H1 (cell line): ENCODE measurements around the gene GNG12. TPM values are rescaled to one million over a fixed set of nuclear protein-coding genes. Genes with fewer than 3 reads are reported as not detected.
A peak's percentile ranks its signal among the peaks of the same experiment; 100 is the strongest.

Experiments
- CTCF ChIA-PET: fragments of 300-600 bp; sonication (Branson Sonifier 250); formaldehyde crosslinking; loops from one replicate; lab custom pipeline; 2021; ENCODE audit not compliant: partially characterized antibody; lab: Charles Lee
- POLR2A ChIA-PET: fragments of 300-600 bp; sonication (Branson Sonifier 250); formaldehyde crosslinking; loops from one replicate; lab custom pipeline; 2021; ENCODE audit warnings: inconsistent platforms; ENCODE audit not compliant: partially characterized antibody; lab: Charles Lee
- DNase-seq, 2 experiments: peaks; one replicate each; pipeline versions ENCODE4 v3.0.0 to v3.0.0-alpha.2; 2010 to 2022; ENCODE audit warnings: low spot score in 2 of 2, low read depth in 1 of 2, mixed read lengths in 1 of 2
- FAIRE-seq: peaks from 2 replicates; lab custom pipeline; 2011; peaks lifted over from hg19 to GRCh38; lab: Jason Lieb, UNC
- H2AFZ ChIP-seq: 2 replicates; pipeline ENCODE4 v1.8.1; 2012; ENCODE audit warnings: low read length, inconsistent platforms
- H2AK5ac ChIP-seq: 2 replicates; pipeline ENCODE4 v1.6.1; 2013; ENCODE audit warnings: low read depth, low read length
- H2BK120ac ChIP-seq: replicated peaks from 2 replicates; pipeline ENCODE3; 2013; ENCODE audit warnings: low read depth, low read length, inconsistent platforms
- H2BK12ac ChIP-seq: 2 replicates; pipeline ENCODE4 v1.6.1; 2013; ENCODE audit warnings: low read depth, low read length
- H2BK15ac ChIP-seq: 2 replicates; pipeline ENCODE4 v1.6.1; 2013; ENCODE audit warnings: low read length
- H2BK20ac ChIP-seq: 2 replicates; pipeline ENCODE4 v1.6.1; 2013; ENCODE audit warnings: low read length
- H2BK5ac ChIP-seq: 2 replicates; pipeline ENCODE4 v1.6.1; 2013; ENCODE audit warnings: low read depth, low read length
- H3K14ac ChIP-seq: 2 replicates; pipeline ENCODE4 v1.6.1; 2013; ENCODE audit warnings: inconsistent platforms; ENCODE audit not compliant: insufficient read length
- H3K18ac ChIP-seq: 2 replicates; pipeline ENCODE4 v1.6.1; 2013; ENCODE audit warnings: low read length; ENCODE audit errors: extremely low read depth
- H3K23ac ChIP-seq: 2 replicates; pipeline ENCODE4 v1.6.1; 2013; ENCODE audit warnings: inconsistent platforms; ENCODE audit not compliant: insufficient read length
- H3K23me2 ChIP-seq: 2 replicates; pipeline ENCODE4 v1.6.1; 2013; ENCODE audit warnings: low read depth, low read length
- H3K27ac ChIP-seq: 2 replicates; pipeline ENCODE4 v1.6.1; 2011; ENCODE audit warnings: low read depth, low read length, inconsistent platforms
- H3K27me3 ChIP-seq, 4 experiments: replicated peaks in 1 of 4; 1 replicate in 1 of 4; 2 replicates in 3 of 4; pipeline versions ENCODE4 v1.6.1 to v1.8.1; 2011 to 2013; ENCODE audit warnings: low read length in 3 of 4, mild to moderate bottlenecking in 3 of 4, inconsistent platforms in 2 of 4, mixed read lengths in 2 of 4, moderate library complexity in 1 of 4; ENCODE audit not compliant: control insufficient read depth in 3 of 4, insufficient read depth in 3 of 4; ENCODE audit errors: extremely low read depth in 1 of 4
- H3K36me3 ChIP-seq, 4 experiments: 2 replicates each; pipeline versions ENCODE4 v1.6.1 to v1.8.1; 2011 to 2013; ENCODE audit warnings: mild to moderate bottlenecking in 4 of 4, low read length in 3 of 4, moderate library complexity in 2 of 4, control low read depth in 1 of 4, inconsistent platforms in 1 of 4; ENCODE audit not compliant: insufficient read depth in 4 of 4, control insufficient read depth in 2 of 4
- H3K4ac ChIP-seq: replicated peaks from 2 replicates; pipeline ENCODE3; 2013; ENCODE audit warnings: low read length, low read depth, mixed read lengths, inconsistent platforms; ENCODE audit not compliant: insufficient read length
- H3K4me1 ChIP-seq, 4 experiments: replicated peaks in 1 of 4; 1 replicate in 1 of 4; 2 replicates in 3 of 4; pipeline versions ENCODE4 v1.6.1 to v1.8.1; 2011 to 2013; ENCODE audit warnings: low read length in 3 of 4, inconsistent platforms in 2 of 4, mixed read lengths in 1 of 4; ENCODE audit not compliant: insufficient read depth in 4 of 4, control insufficient read depth in 3 of 4
- H3K4me2 ChIP-seq, 2 experiments: 2 replicates each; pipeline versions ENCODE4 v1.6.1 to v1.8.1; 2011 to 2013; ENCODE audit warnings: low read depth in 2 of 2, low read length in 2 of 2, control low read depth in 1 of 2, inconsistent platforms in 1 of 2, mild to moderate bottlenecking in 1 of 2; ENCODE audit not compliant: insufficient read depth in 1 of 2
- H3K4me3 ChIP-seq, 4 experiments: fragments of 200-600, 300-600 bp in 1 of 4; sonication (generic), shearing (Covaris generic), sonication (Bioruptor Twin) in 1 of 4; 2 replicates each; pipeline versions ENCODE4 v1.5.1 to v1.8.1; 2011 to 2016; ENCODE audit warnings: low read length in 4 of 4, low read depth in 3 of 4, control low read depth in 2 of 4, inconsistent platforms in 2 of 4, mild to moderate bottlenecking in 2 of 4, mixed read lengths in 1 of 4, moderate library complexity in 1 of 4; ENCODE audit not compliant: insufficient read depth in 2 of 4; ENCODE audit errors: extremely low read depth in 1 of 4
- H3K56ac ChIP-seq: replicated peaks from 2 replicates; pipeline ENCODE3; 2013; ENCODE audit warnings: low read depth, mild to moderate bottlenecking, mixed read lengths, low read length, inconsistent platforms; ENCODE audit not compliant: insufficient read length
- H3K79me1 ChIP-seq: 2 replicates; pipeline ENCODE4 v1.6.1; 2013; ENCODE audit warnings: low read depth, low read length, control low read depth
- H3K79me2 ChIP-seq, 2 experiments: 2 replicates each; pipeline versions ENCODE4 v1.6.1 to v1.8.1; 2012 to 2013; ENCODE audit warnings: low read length in 2 of 2, mild to moderate bottlenecking in 2 of 2, inconsistent platforms in 1 of 2; ENCODE audit not compliant: insufficient read depth in 2 of 2, control insufficient read depth in 1 of 2
- H3K9ac ChIP-seq, 4 experiments: replicated peaks in 1 of 4; 1 replicate in 1 of 4; 2 replicates in 3 of 4; pipeline versions ENCODE4 v1.6.1 to v1.8.1; 2011 to 2013; ENCODE audit warnings: low read depth in 3 of 4, low read length in 3 of 4, control low read depth in 2 of 4, mild to moderate bottlenecking in 2 of 4, moderate library complexity in 2 of 4, inconsistent platforms in 1 of 4; ENCODE audit errors: extremely low read depth in 1 of 4
- H3K9me3 ChIP-seq, 2 experiments: 2 replicates each; pipeline versions ENCODE4 v1.6.1 to v1.8.1; 2012 to 2013; ENCODE audit warnings: mild to moderate bottlenecking in 2 of 2, moderate library complexity in 2 of 2, control low read depth in 1 of 2, inconsistent platforms in 1 of 2, low read depth in 1 of 2, low read length in 1 of 2, mixed read lengths in 1 of 2; ENCODE audit not compliant: insufficient read depth in 2 of 2
- H4K20me1 ChIP-seq, 2 experiments: replicated peaks in 1 of 2; 2 replicates each; pipeline versions ENCODE3 to v1.8.1; 2011 to 2013; ENCODE audit warnings: inconsistent platforms in 2 of 2, low read length in 2 of 2, mild to moderate bottlenecking in 1 of 2; ENCODE audit not compliant: insufficient read depth in 2 of 2, control insufficient read depth in 1 of 2
- H4K5ac ChIP-seq: 2 replicates; pipeline ENCODE4 v1.6.1; 2013; ENCODE audit warnings: low read length, low read depth, mixed read lengths, inconsistent platforms; ENCODE audit not compliant: insufficient read length
- H4K8ac ChIP-seq: 2 replicates; pipeline ENCODE4 v1.8.0; 2013; ENCODE audit warnings: mild to moderate bottlenecking, moderate library complexity, low read length, inconsistent platforms; ENCODE audit not compliant: insufficient read depth; ENCODE audit errors: extremely low read depth
- H4K91ac ChIP-seq: replicated peaks from 2 replicates; pipeline ENCODE3; 2013; ENCODE audit warnings: low read length, mixed read lengths, inconsistent platforms; ENCODE audit not compliant: insufficient read length
- BRCA1 ChIP-seq: IDR thresholded peaks from 2 replicates; pipeline ENCODE4 v1.6.1; 2012; ENCODE audit warnings: low read depth, low read length, improper control_type of control experiment
- CBX8 ChIP-seq: fragments of 300-800, 300-1000 bp; sonication (generic); IDR thresholded peaks from 2 replicates; pipeline ENCODE4 v1.7.1; 2016; ENCODE audit warnings: low read depth, low read length, borderline replicate concordance
- CREB1 ChIP-seq: IDR thresholded peaks from 2 replicates; pipeline ENCODE4 v1.6.1; 2012; ENCODE audit warnings: inconsistent platforms
- EGR1 ChIP-seq: IDR thresholded peaks from 2 replicates; pipeline ENCODE4 v1.6.1; 2011; ENCODE audit warnings: low read depth, low read length, borderline replicate concordance
- JUN ChIP-seq: IDR thresholded peaks from 2 replicates; pipeline ENCODE4 v1.6.1; 2011; ENCODE audit warnings: low read depth, mild to moderate bottlenecking, improper control_type of control experiment, low read length
- KDM5A ChIP-seq: fragments of 200-600 bp; IDR thresholded peaks from 2 replicates; pipeline ENCODE4 v1.7.1; 2012; ENCODE audit warnings: mild to moderate bottlenecking, low read length, inconsistent platforms, mixed read lengths
- NANOG ChIP-seq: IDR thresholded peaks from 2 replicates; pipeline ENCODE4 v1.6.1; 2011; ENCODE audit warnings: low read length, low read depth, mild to moderate bottlenecking, inconsistent platforms; ENCODE audit not compliant: insufficient read depth, poor library complexity, severe bottlenecking
- POLR2A ChIP-seq, 2 experiments: IDR thresholded peaks; 1 replicate in 1 of 2; 2 replicates in 1 of 2; pipeline ENCODE4 v1.6.1; 2011; ENCODE audit warnings: low read depth in 2 of 2, low read length in 2 of 2, mild to moderate bottlenecking in 2 of 2; ENCODE audit errors: control extremely low read depth in 1 of 2
- RNF2 ChIP-seq: fragments of 200-900, 300-1000 bp; sonication (generic); IDR thresholded peaks from 2 replicates; pipeline ENCODE4 v1.7.1; 2016; ENCODE audit warnings: borderline replicate concordance, low read depth, mild to moderate bottlenecking, antibody characterized with exemption, low read length; ENCODE audit not compliant: poor library complexity, severe bottlenecking; ENCODE audit errors: missing control alignments
- TAF1 ChIP-seq: IDR thresholded peaks from 2 replicates; pipeline ENCODE4 v1.6.1; 2011; ENCODE audit warnings: mild to moderate bottlenecking, low read depth, low read length
- TBP ChIP-seq: IDR thresholded peaks from 2 replicates; pipeline ENCODE4 v1.6.1; 2011; ENCODE audit warnings: low read depth, low read length, improper control_type of control experiment
- ZNF274 ChIP-seq: IDR thresholded peaks from 2 replicates; pipeline ENCODE4 v1.7.0; 2012; ENCODE audit warnings: low read length, borderline replicate concordance; ENCODE audit errors: extremely low read depth
- WGBS, 2 experiments: shearing (Covaris generic) in 1 of 2; methylation state at CpG; one replicate each; pipeline versions ENCODE4 v1.1.6 to v1.1.7; 2013 to 2015; ENCODE audit warnings: low lambda C conversion rate in 2 of 2, mixed read lengths in 2 of 2, inconsistent platforms in 1 of 2, low coverage in 1 of 2, missing lambda C conversion rate in 1 of 2; ENCODE audit not compliant: insufficient replicate concordance in 2 of 2, insufficient coverage in 1 of 2, insufficient read length in 1 of 2; ENCODE audit errors: extremely low coverage in 1 of 2, missing lambda C conversion rate in 1 of 2; 5-methylcytosine and 5-hydroxymethylcytosine counted together
- polyA plus RNA-seq, 7 experiments: library from polyadenylated mRNA; depleted of rRNA in 3 of 7; stranded (reverse) in 5 of 7; unstranded in 2 of 7; fragments of >200 nt in 5 of 7; fragments of 200-250 nt in 2 of 7; gene quantifications; 1 replicate in 5 of 7; 2 replicates in 1 of 7; 4 replicates in 1 of 7; pipeline versions ENCODE4 v1.2.1 to v1.2.3, GENCODE V29; 2011 to 2013; ENCODE audit warnings: missing spikeins in 2 of 7, mixed read lengths in 2 of 7
- total RNA-seq: library from RNA; stranded (reverse); fragmentation: NEBNext Ultra II Directional; extraction: Animal tissue kit (Norgen Biotek cat#: 25700); gene quantifications from 2 replicates; pipeline ENCODE4 v1.2.1, GENCODE V29; 2021
- TF ChIP-seq, protein P1 (sequence below): IDR thresholded peaks from 2 replicates; pipeline ENCODE4 v1.6.1; 2012; ENCODE audit warnings: inconsistent platforms
- TF ChIP-seq, protein P2 (sequence below): IDR thresholded peaks from 2 replicates; pipeline ENCODE4 v1.6.1; 2011; ENCODE audit warnings: low read depth, mild to moderate bottlenecking, low read length; ENCODE audit not compliant: insufficient read depth

GNG12 gene
- total and polyA plus RNA-seq, 2 of the 8 experiments (the other 6 are each of a cell fraction or from before 2014, with no cell fraction given), result 11.4 to 35.8 TPM

DNA sequence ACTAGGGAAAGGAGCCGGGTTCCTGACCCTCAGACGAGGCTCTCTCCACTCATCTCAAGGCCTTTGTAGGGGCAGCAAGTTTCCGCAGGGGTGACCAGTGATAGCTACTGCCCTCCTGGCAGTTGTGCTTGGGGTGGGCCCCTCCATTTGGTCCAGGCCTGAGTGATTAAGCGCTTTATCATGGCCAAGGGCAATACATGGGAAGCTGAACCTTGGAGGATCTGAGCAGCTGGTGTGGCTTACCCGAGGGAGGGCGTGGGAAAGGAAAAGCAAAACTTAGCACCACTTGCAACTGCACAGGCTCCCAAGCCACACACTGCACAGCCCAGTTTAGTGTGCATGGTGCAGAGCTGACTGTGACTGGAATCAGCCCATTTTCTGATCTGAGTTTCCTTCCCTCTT is 100.5 kb downstream of the GNG12 start:
- TF ChIP-seq JUN, result no peak
- TF ChIP-seq EGR1, result no peak
- TF ChIP-seq CREB1, result no peak
- TF ChIP-seq RNF2, result no peak
- TF ChIP-seq TBP, result no peak
- TF ChIP-seq, protein P1, sequence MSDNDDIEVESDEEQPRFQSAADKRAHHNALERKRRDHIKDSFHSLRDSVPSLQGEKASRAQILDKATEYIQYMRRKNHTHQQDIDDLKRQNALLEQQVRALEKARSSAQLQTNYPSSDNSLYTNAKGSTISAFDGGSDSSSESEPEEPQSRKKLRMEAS, result no peak
- TF ChIP-seq NANOG, result no peak
- TF ChIP-seq TAF1, result no peak
- no peak for TF ChIP-seq POLR2A (IDR thresholded peaks at IDR 0.05; ENCODE audit: control extremely low read depth in 1 of 2, low read depth in 2 of 2, low read length in 2 of 2)
- no peak for TF ChIP-seq BRCA1
- TF ChIP-seq, protein P2, sequence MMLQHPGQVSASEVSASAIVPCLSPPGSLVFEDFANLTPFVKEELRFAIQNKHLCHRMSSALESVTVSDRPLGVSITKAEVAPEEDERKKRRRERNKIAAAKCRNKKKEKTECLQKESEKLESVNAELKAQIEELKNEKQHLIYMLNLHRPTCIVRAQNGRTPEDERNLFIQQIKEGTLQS, result no peak
- no peak for TF ChIP-seq CBX8
- no peak for TF ChIP-seq KDM5A
- no peak for TF ChIP-seq ZNF274
- no peaks in the 10 kb centered on the region for H3K9me3 ChIP-seq
- H3K23ac ChIP-seq, result no peak overlapping the region
- H2BK120ac ChIP-seq, result no peak overlapping the region
- no peak overlapping the region for H2AFZ ChIP-seq
- no peaks in the 10 kb centered on the region for H4K20me1 ChIP-seq
- WGBS, 2 experiments, result 93% methylated on average over 6 of the region's 6 CpGs; no CpG with 5 or more reads in 1 of the 2 experiments
- no peak overlapping the region for H4K91ac ChIP-seq
- ChIA-PET CTCF (interaction anchor here (0.7 to 2.4 kb wide), 8 partner anchors 11 to 209 kb away, joined by 3 to 7 read pairs (median 3); no protein-coding TSS in a partner anchor), POLR2A (interaction anchor here (1.0 kb wide), 1 partner anchor 12 kb away, joined by 3 read pairs; no protein-coding TSS in a partner anchor)
- H3K4me1 ChIP-seq, result peaks cover 0 to 13% (median 6%) of the 10 kb centered on the region in 4 experiments; a peak in 6 of 7 replicates
- no peak overlapping the region for H3K56ac ChIP-seq
- H3K36me3 ChIP-seq, result no peaks in the 10 kb centered on the region
- H3K4me2 ChIP-seq, result no peak overlapping the region
- H3K27me3 ChIP-seq, result no peaks in the 10 kb centered on the region
- no peaks in the 10 kb centered on the region; the same call in 1 of the 2 replicates for H3K79me1 ChIP-seq
- no peaks in the 10 kb centered on the region for H3K79me2 ChIP-seq
- no peak overlapping the region for H4K5ac ChIP-seq
- H3K23me2 ChIP-seq, result no peaks in the 10 kb centered on the region
- no peak overlapping the region for H4K8ac ChIP-seq
- no peak overlapping the region for H2BK5ac ChIP-seq
- no peak overlapping the region for H3K9ac ChIP-seq
- no peak overlapping the region for H3K4ac ChIP-seq
- no peak overlapping the region for H3K18ac ChIP-seq
- DNase-seq, result peak in 1 of 2 experiments; percentile 35
- no peak overlapping the region for H2BK15ac ChIP-seq
- H2BK12ac ChIP-seq, result no peak overlapping the region
- no peak overlapping the region for H3K4me3 ChIP-seq
- H3K27ac ChIP-seq, result no peak overlapping the region
- H2BK20ac ChIP-seq, result no peak overlapping the region
- H2AK5ac ChIP-seq, result no peak overlapping the region
- no peak overlapping the region for H3K14ac ChIP-seq
- FAIRE-seq, result no peak
